Measurements from ENCODE around the gene IDH3G. TPM values are rescaled to one million over a fixed set of nuclear protein-coding genes. Genes with fewer than 3 reads are reported as not detected.

Gene IDH3G
- total and polyA plus RNA-seq, 2 of the 8 experiments (the other 6 are each of a cell fraction or from before 2014, with no cell fraction given), result 39.4 to 66.7 TPM

GRCh38 chrX:153775293-153776119 is 18.7 kb downstream of the IDH3G start (continued):
- TF ChIP-seq CHD7 (IDR thresholded peaks at IDR 0.05; ENCODE audit: insufficient replicate concordance, low read length), result no peak
- no peak for TF ChIP-seq GABPA (IDR thresholded peaks at IDR 0.05; ENCODE audit: borderline replicate concordance, insufficient read depth, low read length)

Measured in H1 (cell line).